ENCODE data around the gene NME3. TPM values are rescaled to one million over a fixed set of nuclear protein-coding genes. Genes with fewer than 3 reads are reported as not detected.

The NME3 gene
- total and polyA plus RNA-seq, 2 of the 4 experiments (the other 2 are of a cell fraction) = 12.7 to 41.2 TPM

DNA sequence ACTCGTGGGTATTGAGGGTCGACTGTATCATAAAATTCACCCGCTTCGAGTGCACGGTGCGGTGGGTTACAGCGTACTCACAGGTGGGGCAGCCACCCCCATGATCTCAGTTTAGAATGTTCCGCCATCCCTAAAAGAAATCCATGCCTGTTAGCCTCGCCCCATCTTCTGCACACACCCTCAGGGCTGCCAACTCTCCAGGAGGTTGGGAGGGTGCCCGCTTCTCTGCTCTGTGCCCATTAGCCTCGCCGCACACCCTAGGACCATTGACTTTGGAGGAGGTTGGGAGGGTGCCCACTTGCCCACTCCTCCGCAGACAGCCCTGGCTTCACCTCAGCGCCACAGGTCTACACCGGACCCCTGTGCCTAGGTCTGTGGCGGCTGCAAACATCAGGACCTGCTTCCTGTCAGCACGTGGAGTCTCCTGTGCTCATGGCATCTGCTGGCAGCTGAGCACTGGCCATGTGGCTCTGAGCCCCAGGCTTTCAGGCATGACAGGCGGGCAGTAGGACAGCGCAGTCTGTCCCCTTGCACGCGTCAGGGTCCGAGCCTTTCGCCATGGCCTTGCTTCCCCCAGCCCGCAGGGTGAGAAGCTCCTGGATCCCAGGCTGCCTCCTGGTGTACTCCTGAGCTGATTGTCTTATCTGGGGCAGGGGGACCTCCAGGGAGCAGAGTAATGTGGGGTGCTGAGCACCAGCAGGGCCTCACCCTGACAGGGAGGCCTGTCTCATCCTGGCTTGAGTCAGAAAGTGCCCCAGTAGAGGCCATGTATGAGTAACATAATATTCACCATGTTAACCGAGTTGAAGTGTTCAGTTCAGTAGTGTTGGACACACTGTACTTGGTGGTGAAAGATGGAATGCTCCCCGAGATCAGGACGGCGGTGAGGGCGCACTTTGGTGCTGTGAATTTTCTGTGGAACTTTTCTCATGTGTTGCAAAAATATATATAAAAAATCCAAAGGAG is 21.9 kb downstream of the NME3 start:
- WGBS, 2 experiments (ENCODE audit: extremely low coverage in 2 of 2, insufficient read length in 1 of 2) = 90% methylated on average over 9 of the region's 29 CpGs; no CpG with 5 or more reads in 1 of the 2 experiments
- Histone ChIP-seq H2BK20ac (ENCODE audit: low read depth, low read length) (no peak overlapping the region), H2AK5ac (ENCODE audit: low read depth, low read length) (no peak overlapping the region), H3K4ac (ENCODE audit: low read depth, low read length) (no peak overlapping the region), H3K4me3 (ENCODE audit: insufficient read depth, low read depth, low read length) (no peak overlapping the region), H3K14ac (replicated peaks; ENCODE audit: low read depth, low read length) (no peak overlapping the region), H3K9ac (ENCODE audit: low read depth, low read length) (no peak overlapping the region), H3K9me1 (ENCODE audit: insufficient read depth, low read length) (peaks cover 6% of the 10 kb centered on the region; the same call in 1 of the 2 replicates), H4K20me1 (ENCODE audit: insufficient read depth, low read length) (peaks cover 13% of the 10 kb centered on the region; the same call in 1 of the 2 replicates), H3K4me1 (ENCODE audit: control insufficient read depth, insufficient read depth, low read length) (peaks cover 2% of the 10 kb centered on the region; the same call in 1 of the 2 replicates), H3K23ac (ENCODE audit: low read depth, low read length) (no peak overlapping the region), H4K8ac (ENCODE audit: low read depth in 2 of 2, low read length in 2 of 2) (no peak overlapping the region), H2AK9ac (replicated peaks; ENCODE audit: low read depth, low read length, poor library complexity) (no peak overlapping the region), H3K27me3 (ENCODE audit: control insufficient read depth, insufficient read depth, low read length) (no peaks in the 10 kb centered on the region), H2BK15ac (ENCODE audit: low read depth, low read length) (no peak overlapping the region), H3K36me3 (ENCODE audit: control insufficient read depth, insufficient read depth, low read length) (peaks cover 61% of the 10 kb centered on the region), H3K18ac (ENCODE audit: low read depth, low read length) (no peak overlapping the region), H2BK5ac (ENCODE audit: low read depth, low read length, poor library complexity, severe bottlenecking) (no peak overlapping the region), H3K56ac (ENCODE audit: extremely low read depth, insufficient read depth, low read length) (no peak overlapping the region), H3K79me1 (ENCODE audit: low read depth in 1 of 2, low read length in 2 of 2) (peaks cover 15 to 41% of the 10 kb centered on the region in 2 experiments; a peak in 2 of 4 replicates), H3K4me2 (ENCODE audit: low read depth, low read length) (no peak overlapping the region), H3K9me3 (ENCODE audit: control insufficient read depth, insufficient read depth, low read length) (no peaks in the 10 kb centered on the region), H2BK120ac (ENCODE audit: low read depth, low read length) (no peak overlapping the region), H4K5ac (ENCODE audit: low read depth, low read length) (no peak overlapping the region), H2AFZ (replicated peaks; ENCODE audit: low read length, poor library complexity) (no peak overlapping the region), H3K27ac (ENCODE audit: insufficient read depth, low read length) (no peak overlapping the region), H4K91ac (ENCODE audit: insufficient read depth, low read depth, low read length) (no peak overlapping the region)
- ChIA-PET CTCF (no interaction called here), POLR2A (ENCODE audit: unreplicated experiment) (no interaction called here)
- dilution Hi-C loops (cut with HindIII; ENCODE audit: low sequenced_read_pairs, unreplicated experiment) = no loop called here
- ATAC-seq (ENCODE audit: low read depth) (peak; percentile 22; the same call in 1 of the 2 replicates), DNase-seq (peak; percentile 25)
- intact Hi-C loops (cut with micrococcal nuclease) = no loop called here
- in situ Hi-C loops (cut with MboI; ENCODE audit: low sequenced_read_pairs) = no loop called here
- TF ChIP-seq MXI1 (IDR thresholded peaks at IDR 0.05; ENCODE audit: borderline replicate concordance, low read depth, low read length) (no peak), RCOR1 (IDR thresholded peaks at IDR 0.05; ENCODE audit: insufficient replicate concordance, low read length) (no peak), NFE2L2 (IDR thresholded peaks at IDR 0.05; ENCODE audit: low read depth, low read length) (no peak), POLR2A (IDR thresholded peaks at IDR 0.05; ENCODE audit: low read depth, low read length) (no peak), RAD21 (IDR thresholded peaks at IDR 0.05; ENCODE audit: low read length) (no peak), MAZ (IDR thresholded peaks at IDR 0.05; ENCODE audit: borderline replicate concordance, low read depth, low read length) (no peak)
- TF ChIP-seq, protein P1, sequence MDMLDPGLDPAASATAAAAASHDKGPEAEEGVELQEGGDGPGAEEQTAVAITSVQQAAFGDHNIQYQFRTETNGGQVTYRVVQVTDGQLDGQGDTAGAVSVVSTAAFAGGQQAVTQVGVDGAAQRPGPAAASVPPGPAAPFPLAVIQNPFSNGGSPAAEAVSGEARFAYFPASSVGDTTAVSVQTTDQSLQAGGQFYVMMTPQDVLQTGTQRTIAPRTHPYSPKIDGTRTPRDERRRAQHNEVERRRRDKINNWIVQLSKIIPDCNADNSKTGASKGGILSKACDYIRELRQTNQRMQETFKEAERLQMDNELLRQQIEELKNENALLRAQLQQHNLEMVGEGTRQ (IDR thresholded peaks at IDR 0.05; ENCODE audit: low read depth, low read length) = no peak
- no TSS peak for BruUV-seq (replicated peaks)
